Sigmoid colon (tissue), 4 donors: ENCODE results near the gene ABCC3.

ENCODE experiments used
- CTCF ChIP-seq, 4 experiments: fragments of 450-650 bp in 3 of 4; fragments of 200-600 bp in 1 of 4; IDR thresholded peaks; one replicate each; pipeline ENCODE4 v1.5.1; 2016 to 2019; ENCODE audit warnings: antibody characterized with exemption in 4 of 4, mild to moderate bottlenecking in 3 of 4, moderate library complexity in 2 of 4
- EP300 ChIP-seq, 4 donors: sonication (generic); formaldehyde crosslinking; IDR thresholded peaks; one replicate each; pipeline ENCODE4 v1.6.1; 2017; ENCODE audit warnings: antibody characterized with exemption in 4 of 4
- POLR2A ChIP-seq, 2 donors: fragments of 450-650 bp; IDR thresholded peaks; one replicate each; pipeline ENCODE4 v1.6.1; 2016; ENCODE audit warnings: antibody characterized with exemption in 2 of 2, mild to moderate bottlenecking in 2 of 2, moderate library complexity in 2 of 2
- POLR2AphosphoS5 ChIP-seq, 4 donors: sonication (generic); formaldehyde crosslinking; IDR thresholded peaks; one replicate each; pipeline ENCODE4 v1.6.1; 2017; ENCODE audit warnings: antibody characterized with exemption in 4 of 4

- no peak for TF ChIP-seq CTCF (IDR thresholded peaks at IDR 0.05)
- no peak for TF ChIP-seq POLR2A (IDR thresholded peaks at IDR 0.05)
- no peak for TF ChIP-seq POLR2AphosphoS5 (IDR thresholded peaks at IDR 0.05)
- no peak for TF ChIP-seq EP300 (IDR thresholded peaks at IDR 0.05)
These were observed 47.1 kb upstream of the ABCC3 start for GRCh38 chr17:50587571-50587970.
